Adipocyte (in vitro differentiated cells): Measurements from ENCODE around the gene FAM20B.
"Not testable (repeated sequence)": the region's sequence is repeated elsewhere in the genome, so short reads cannot be mapped to it uniquely, and the experiment has no call there.

Source experiments
- DNase-seq: peaks from one replicate; pipeline ENCODE4 v3.0.0-alpha.2; 2015; ENCODE audit warnings: low read depth
- H3K27me3 ChIP-seq: replicated peaks from 2 replicates; pipeline ENCODE4 v1.7.0; 2013; ENCODE audit warnings: mild to moderate bottlenecking, low read length, moderate library complexity; ENCODE audit not compliant: control insufficient read depth, insufficient read depth
- H3K36me3 ChIP-seq: 2 replicates; pipeline ENCODE4 v1.7.0; 2013; ENCODE audit warnings: low read length, mild to moderate bottlenecking, moderate library complexity; ENCODE audit not compliant: control insufficient read depth, insufficient read depth, severe bottlenecking
- H3K4me1 ChIP-seq: 2 replicates; pipeline ENCODE4 v1.7.0; 2013; ENCODE audit warnings: mild to moderate bottlenecking, low read length, moderate library complexity; ENCODE audit not compliant: control insufficient read depth, insufficient read depth
- H3K4me3 ChIP-seq: 2 replicates; pipeline ENCODE4 v1.7.0; 2013; ENCODE audit warnings: mild to moderate bottlenecking, low read length, moderate library complexity
- H3K9ac ChIP-seq: 2 replicates; pipeline ENCODE4 v1.7.0; 2013; ENCODE audit warnings: mild to moderate bottlenecking, low read length, moderate library complexity
- H3K9me3 ChIP-seq: 2 replicates; pipeline ENCODE4 v1.7.0; 2013; ENCODE audit warnings: mild to moderate bottlenecking, low read length, moderate library complexity; ENCODE audit not compliant: control insufficient read depth

FAM20B gene

GRCh38 chr1:179025125-179025974 is at the start of gene FAM20B:
Gene FAM20B, plus strand, starts transcription at chr1:179025894. Its CDS starts 17,954 bp downstream, at chr1:179043848.
- H3K27me3 ChIP-seq = no peaks in the 10 kb centered on the region
- H3K4me3 ChIP-seq = peak within 1 kb of the TSS; percentile 93
- no peaks in the 10 kb centered on the region for H3K9me3 ChIP-seq
- H3K4me1 ChIP-seq = peaks cover 43% of the 10 kb centered on the region
- peak within 1 kb of the TSS; percentile 92 for H3K9ac ChIP-seq
- DNase-seq = peak; percentile 95
- no peaks in the 10 kb centered on the region for H3K36me3 ChIP-seq

- no peaks in the 10 kb centered on the region for H3K36me3 ChIP-seq
- no peak for DNase-seq
Measured at GRCh38 chr1:178976541-178976940, 49.2 kb upstream of the FAM20B start.

GRCh38 chr1:178986204-178986603 is 39.5 kb upstream of the FAM20B start:
- H3K27me3 ChIP-seq = no peaks in the 10 kb centered on the region
- H3K36me3 ChIP-seq = no peaks in the 10 kb centered on the region
- no peak for DNase-seq
- no peaks in the 10 kb centered on the region for H3K4me1 ChIP-seq
- H3K9ac ChIP-seq = no peak overlapping the region
- no peaks in the 10 kb centered on the region for H3K9me3 ChIP-seq
- H3K4me3 ChIP-seq = no peak overlapping the region

More at GRCh38 chr1:178976541-178976940, 49.2 kb upstream of the FAM20B start:
- Histone ChIP-seq H3K4me3 (no peak overlapping the region), H3K27me3 (no peaks in the 10 kb centered on the region), H3K4me1 (no peaks in the 10 kb centered on the region), H3K9ac (no peak overlapping the region), H3K9me3 (peaks cover 29% of the 10 kb centered on the region)

- not testable (repeated sequence) for H3K9me3 ChIP-seq, H3K4me1 ChIP-seq, H3K4me3 ChIP-seq, H3K9ac ChIP-seq, H3K36me3 ChIP-seq, H3K27me3 ChIP-seq, DNase-seq
Measured at GRCh38 chr1:178988198-178988597, 37.5 kb upstream of the FAM20B start.

- DNase-seq = no peak
- Histone ChIP-seq H3K9me3 (peaks cover 2% of the 10 kb centered on the region), H3K4me1 (no peaks in the 10 kb centered on the region), H3K9ac (no peak overlapping the region), H3K27me3 (no peaks in the 10 kb centered on the region), H3K36me3 (no peaks in the 10 kb centered on the region), H3K4me3 (no peak overlapping the region)
Measured at GRCh38 chr1:178993559-178993958, 32.1 kb upstream of the FAM20B start.

GRCh38 chr1:178997428-178997827 is 28.3 kb upstream of the FAM20B start:
- no peak for DNase-seq
- H3K9ac ChIP-seq = no peak overlapping the region
- H3K27me3 ChIP-seq = no peaks in the 10 kb centered on the region
- peaks cover 2% of the 10 kb centered on the region for H3K9me3 ChIP-seq
- no peak overlapping the region for H3K4me3 ChIP-seq
- H3K4me1 ChIP-seq = peaks cover 3% of the 10 kb centered on the region
- no peaks in the 10 kb centered on the region for H3K36me3 ChIP-seq

GRCh38 chr1:178998295-178998694 is 27.4 kb upstream of the FAM20B start:
- Histone ChIP-seq H3K9ac (no peak overlapping the region), H3K9me3 (peaks cover 2% of the 10 kb centered on the region), H3K36me3 (no peaks in the 10 kb centered on the region), H3K4me3 (no peak overlapping the region), H3K4me1 (peaks cover 12% of the 10 kb centered on the region), H3K27me3 (no peaks in the 10 kb centered on the region)
- no peak for DNase-seq

- no peaks in the 10 kb centered on the region for H3K36me3 ChIP-seq
- H3K9me3 ChIP-seq = peaks cover 2% of the 10 kb centered on the region
- H3K9ac ChIP-seq = no peak overlapping the region
- H3K4me1 ChIP-seq = peaks cover 16% of the 10 kb centered on the region
- H3K4me3 ChIP-seq = no peak overlapping the region
- H3K27me3 ChIP-seq = no peaks in the 10 kb centered on the region
- no peak for DNase-seq
Measured at GRCh38 chr1:178999061-178999460, 26.6 kb upstream of the FAM20B start.

GRCh38 chr1:179001451-179001850 is 24.2 kb upstream of the FAM20B start:
- no peak for DNase-seq

GRCh38 chr1:179002064-179002463 is 23.6 kb upstream of the FAM20B start:
- not testable (repeated sequence) for DNase-seq, H3K36me3 ChIP-seq, H3K4me3 ChIP-seq, H3K9me3 ChIP-seq, H3K27me3 ChIP-seq
- peaks cover 16% of the 10 kb centered on the region for H3K4me1 ChIP-seq
- peak overlapping the region; percentile 67 for H3K9ac ChIP-seq

More at GRCh38 chr1:179001451-179001850, 24.2 kb upstream of the FAM20B start:
- Histone ChIP-seq H3K9ac (no peak overlapping the region), H3K4me3 (no peak overlapping the region), H3K36me3 (no peaks in the 10 kb centered on the region), H3K4me1 (peaks cover 16% of the 10 kb centered on the region), H3K9me3 (no peaks in the 10 kb centered on the region), H3K27me3 (no peaks in the 10 kb centered on the region)

GRCh38 chr1:179002552-179003345 is 22.9 kb upstream of the FAM20B start:
- Histone ChIP-seq H3K9me3 (no peaks in the 10 kb centered on the region), H3K4me1 (peaks cover 16% of the 10 kb centered on the region), H3K36me3 (no peaks in the 10 kb centered on the region), H3K4me3 (no peak overlapping the region), H3K27me3 (no peaks in the 10 kb centered on the region), H3K9ac (peak overlapping the region; percentile 67)
- DNase-seq = peak; percentile 86
